GM18499 (cell line): ENCODE measurements around the gene DGAT2.

Experiments
- ATAC-seq: cut with Tn5 transposase; IDR thresholded peaks from one replicate; pipeline ENCODE4 v1.9.1; 2021; ENCODE audit warnings: moderate number of reproducible peaks; ENCODE audit not compliant: insufficient read depth, unreplicated experiment

DGAT2 gene

DNA sequence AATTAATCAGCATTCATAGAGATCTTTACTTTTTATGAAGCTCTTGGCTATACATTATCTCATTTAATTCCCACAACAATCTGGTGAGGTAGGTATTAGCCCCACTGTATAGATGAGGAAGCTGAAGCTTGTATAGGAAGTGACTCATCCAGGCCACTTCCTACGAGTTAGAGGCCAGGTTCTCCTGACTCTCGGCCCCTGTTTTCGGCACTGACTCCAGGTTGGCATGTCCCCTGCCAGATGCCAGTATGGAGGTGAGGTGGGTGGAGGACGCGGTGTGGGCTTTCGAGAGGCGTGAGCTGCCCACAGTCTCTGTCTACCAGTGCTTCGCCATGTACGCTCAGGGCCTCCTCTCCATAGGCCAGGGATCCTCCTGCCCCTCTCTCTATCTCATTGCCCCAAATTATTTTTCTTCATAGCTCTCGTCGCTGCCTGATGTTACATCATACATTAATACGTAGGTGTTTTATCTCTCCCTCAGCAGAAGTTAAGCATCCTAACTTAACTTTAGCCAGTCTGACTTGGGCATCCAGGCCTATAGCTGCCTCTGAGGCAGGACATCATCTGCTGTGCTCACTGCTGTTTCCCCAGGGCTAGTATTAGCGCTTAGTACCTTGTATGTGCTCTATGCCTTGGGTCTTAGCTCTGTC lies 9.0 kb downstream of the DGAT2 start:
- ATAC-seq = no peak

DNA sequence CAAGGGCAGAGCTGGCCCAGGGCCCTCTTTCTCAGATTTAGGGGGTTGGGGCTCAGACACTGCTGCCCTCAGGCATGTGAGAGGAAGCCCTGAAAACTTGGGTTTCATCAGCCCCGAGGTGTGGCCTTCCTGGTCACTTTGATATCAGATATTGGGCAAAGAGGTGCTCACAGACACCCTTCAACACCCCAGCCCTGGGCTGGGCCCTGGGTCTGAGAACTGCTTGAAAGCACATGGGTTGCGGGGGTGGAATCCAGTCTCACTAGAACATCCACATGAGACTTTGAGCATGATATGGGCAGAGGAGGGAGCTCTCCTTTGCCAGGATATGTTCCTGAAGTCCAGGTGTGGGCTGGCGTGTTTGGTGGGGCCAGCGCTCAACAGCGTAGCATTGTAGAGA lies 10.4 kb downstream of the DGAT2 start:
- no peak for ATAC-seq

DNA sequence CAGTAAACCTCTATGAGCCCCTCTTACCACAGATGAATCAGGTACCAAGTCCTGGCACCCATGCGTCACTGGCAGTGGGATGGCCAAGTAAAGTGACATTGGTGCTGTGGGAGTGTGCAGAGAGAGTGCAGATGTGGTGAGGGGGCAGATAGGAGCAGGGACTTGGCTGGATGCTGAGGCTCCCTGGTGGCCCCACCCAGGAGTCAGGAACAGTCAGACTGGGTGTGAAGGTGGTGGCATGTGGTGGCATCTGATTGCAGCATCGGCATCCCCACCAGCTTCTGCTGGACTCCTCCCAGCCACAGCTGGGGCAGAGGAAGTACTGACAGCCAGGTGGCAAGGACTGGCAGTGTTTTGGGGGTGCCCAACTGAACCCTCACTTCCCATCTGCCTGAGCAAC lies 11.4 kb downstream of the DGAT2 start:
- no peak for ATAC-seq

DNA sequence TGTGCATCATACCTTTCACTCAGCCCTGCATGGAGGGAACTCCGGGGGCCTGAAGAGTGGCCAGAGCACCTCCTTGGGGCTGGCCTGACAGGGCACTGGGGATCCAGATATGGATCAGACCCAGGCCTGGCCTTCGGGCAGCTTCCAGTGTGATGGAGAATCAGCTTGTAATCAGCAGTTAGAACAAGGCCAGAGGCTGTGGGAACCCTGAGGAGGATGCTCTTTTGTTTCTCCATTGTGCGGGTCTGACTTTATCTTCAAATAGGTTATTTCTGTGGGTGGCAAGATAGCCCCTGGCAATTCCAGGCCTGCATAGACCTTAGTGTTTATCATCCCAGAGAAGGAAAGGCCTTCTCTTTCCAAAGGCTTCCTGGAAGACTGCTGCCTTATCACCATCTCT lies 12.3 kb downstream of the DGAT2 start:
- ATAC-seq = no peak

DNA sequence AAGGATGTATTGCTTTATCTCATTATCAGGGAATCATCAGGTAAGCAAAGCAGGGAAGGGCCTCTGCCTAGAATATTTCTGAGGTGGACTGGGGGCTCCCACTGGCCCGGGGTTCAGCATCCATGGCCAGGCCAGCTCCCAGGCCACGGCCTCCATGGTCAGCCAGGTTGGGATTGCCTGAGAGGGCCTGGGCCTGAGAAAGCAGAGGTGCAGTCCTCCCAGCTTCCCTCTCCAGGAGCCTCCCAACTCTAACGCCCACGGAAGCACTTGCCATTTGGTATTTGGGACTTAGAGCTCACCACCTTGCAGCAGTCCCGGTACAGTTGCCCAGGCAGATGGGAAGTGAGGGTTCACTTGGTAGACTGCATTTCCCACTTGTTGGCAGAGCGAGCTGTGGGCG lies 12.7 kb downstream of the DGAT2 start:
- no peak for ATAC-seq

DNA sequence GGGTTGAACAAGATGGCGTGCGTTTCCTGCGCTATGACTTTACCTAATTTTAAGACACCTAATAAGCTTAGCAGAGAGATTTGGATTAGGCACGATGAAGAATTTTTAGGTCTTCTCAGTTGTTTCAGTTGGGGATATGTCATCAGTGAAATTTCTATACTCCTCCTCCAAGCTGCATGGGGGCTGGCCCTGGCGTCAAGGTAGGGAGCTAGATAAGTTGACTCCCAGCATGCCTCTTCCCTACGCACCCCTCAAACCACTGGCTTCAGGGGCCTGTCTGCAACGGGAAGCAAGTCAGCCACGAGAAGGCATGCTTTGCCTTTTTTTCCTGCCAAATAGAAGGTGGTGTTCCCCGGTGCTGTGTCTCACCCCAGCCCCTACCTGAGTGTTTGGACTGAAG lies 13.3 kb downstream of the DGAT2 start:
- no peak for ATAC-seq

DNA sequence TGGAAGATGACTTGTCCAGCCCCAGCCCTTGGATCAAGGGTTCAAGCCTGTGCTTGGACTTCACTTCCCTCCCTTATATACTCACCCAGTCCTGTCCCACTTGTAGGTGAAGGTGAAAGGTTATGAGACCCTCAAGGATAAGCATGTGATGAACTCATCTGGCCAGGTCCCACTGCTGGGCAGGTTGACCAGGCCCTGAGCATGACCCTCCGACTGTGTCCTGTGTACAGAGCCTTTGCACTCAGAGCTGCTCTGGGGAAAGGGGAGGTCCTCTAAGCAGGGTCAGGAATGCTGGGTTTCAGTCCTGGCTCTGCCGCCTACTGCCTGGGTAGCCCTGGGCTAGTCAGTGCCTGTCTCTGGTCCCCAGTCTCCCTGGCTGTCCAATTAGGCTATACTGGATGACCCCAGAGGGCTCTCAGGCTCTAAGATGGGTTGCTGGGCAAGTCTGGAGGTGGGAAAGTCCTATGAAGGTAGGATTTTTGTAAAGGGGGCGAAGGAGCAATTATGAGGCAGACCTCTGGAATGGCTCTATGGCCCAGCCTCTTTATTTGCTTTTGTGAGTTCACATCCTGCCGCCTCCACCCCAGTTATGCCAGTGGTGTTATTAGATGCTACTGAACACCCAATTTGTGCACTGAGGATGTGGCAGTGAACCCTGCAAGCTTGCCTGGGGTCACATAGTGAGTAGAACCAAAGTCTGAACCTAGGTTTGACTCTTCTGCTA lies 14.1 kb downstream of the DGAT2 start:
- ATAC-seq = no peak

DNA sequence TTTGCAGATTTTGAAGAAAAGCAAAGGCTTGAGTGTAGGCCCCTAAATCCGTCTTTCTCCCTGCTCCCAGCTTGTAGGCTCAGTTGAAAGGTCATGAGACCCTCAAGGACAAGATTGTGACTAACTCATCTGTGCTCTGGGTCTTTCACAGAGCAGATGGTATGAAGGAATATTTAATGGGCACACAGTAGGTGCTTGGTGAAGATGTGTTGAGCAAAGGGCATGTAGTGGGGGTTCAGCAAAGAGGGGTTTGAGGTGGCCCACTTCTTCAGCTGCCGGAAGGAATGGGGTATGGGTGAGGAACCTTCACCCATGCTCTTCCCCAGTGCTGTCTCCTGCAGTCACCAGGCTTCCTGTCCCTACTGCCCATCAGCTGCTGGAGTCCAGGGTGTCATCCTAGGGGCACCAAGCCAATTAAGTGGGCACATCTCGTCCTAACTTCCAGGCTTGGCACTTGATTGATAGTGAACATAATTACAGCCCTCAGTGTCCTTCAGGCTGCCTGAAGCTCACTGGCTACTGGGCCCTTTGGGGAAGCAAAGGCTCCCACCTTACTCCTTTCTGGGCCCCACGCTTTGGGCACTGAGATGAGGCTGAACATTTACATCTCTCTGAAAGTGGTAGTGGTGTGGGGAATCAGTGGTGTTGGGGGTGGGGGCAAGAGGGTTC lies 15.0 kb downstream of the DGAT2 start:
- ATAC-seq = no peak

DNA sequence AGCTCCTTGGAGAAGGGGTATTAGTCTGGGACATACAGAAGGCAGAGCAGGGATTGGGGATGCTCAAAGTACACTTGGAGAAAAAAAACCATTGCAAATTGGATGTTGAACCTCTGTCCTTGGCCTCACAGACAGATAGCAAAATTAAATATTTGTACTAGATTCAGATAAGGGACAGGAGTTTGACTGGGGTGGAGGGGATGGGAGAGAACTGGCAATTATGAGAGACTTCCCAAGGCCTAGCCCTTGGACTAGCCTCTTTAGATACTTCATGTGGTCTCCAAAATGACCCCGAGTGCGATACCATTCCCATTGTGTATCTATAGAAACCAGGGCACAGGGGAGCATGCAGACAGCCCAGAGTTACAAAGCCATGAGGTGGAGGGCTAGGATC lies 15.5 kb downstream of the DGAT2 start:
- ATAC-seq = no peak

DNA sequence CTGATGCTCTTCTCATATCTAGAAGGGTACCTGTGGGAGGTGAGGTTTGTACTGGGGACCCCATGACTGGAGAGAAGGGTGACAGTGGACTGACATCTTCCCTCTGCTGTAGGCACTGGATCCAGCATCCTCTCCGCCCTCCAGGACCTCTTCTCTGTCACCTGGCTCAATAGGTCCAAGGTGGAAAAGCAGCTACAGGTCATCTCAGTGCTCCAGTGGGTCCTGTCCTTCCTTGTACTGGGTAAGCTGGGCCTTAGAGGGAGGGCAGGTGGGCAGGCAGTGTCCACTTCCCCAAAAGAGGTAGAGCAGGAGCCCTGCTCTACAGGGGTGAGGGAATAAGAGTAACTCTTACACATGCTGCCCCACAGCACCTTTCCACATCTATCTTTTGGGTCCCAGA lies 15.9 kb downstream of the DGAT2 start:
- ATAC-seq = no peak

DNA sequence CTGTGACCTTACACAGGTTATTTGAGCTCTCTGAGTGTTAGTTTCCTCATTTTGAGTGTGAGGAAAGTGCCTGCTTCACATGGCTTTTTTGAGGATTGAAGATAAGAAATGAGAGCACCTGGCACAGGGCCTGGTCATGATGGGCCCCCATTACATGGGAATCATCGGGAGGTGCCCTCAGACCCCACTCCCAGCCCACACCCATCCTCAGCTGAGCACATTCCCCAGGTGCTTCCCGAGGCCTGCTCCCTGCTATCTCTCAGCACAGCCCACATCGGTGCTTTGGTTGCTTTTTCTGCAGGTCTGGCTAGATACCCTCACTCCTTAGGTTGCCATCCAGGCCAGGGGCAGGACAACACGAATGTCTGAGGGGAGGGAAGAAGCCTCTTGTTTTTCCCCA lies 16.6 kb downstream of the DGAT2 start:
- no peak for ATAC-seq

DNA sequence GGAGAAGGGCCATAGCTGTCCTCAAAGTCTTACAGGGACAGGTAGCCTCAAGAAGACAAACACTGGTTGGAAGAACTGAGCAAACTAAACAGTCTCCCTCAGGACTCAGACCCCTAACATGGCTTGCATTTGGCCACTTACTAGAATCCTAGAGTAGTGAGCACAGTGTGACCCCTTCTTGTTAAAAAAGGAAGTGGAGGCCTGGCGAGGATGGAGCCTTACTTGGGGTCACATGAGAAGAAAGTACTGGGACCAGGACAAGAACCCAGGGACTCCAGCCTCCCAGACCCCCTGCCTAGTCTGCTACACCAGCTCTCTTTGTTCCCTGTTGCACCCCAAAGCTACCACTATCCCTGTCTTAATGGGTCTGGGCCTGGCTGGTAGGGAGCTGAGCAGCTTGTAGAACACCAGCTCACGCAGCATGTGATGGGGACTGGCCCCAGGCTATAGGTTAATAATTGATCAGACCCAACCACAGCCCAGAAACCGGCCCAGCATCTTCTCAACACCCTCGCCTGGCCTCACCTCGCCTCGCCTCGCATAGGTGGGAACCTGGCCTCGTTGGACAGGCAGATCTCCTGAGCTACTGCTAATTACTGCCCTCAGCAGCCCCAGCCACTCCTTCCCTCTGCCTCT lies 17.6 kb downstream of the DGAT2 start:
- no peak for ATAC-seq

DNA sequence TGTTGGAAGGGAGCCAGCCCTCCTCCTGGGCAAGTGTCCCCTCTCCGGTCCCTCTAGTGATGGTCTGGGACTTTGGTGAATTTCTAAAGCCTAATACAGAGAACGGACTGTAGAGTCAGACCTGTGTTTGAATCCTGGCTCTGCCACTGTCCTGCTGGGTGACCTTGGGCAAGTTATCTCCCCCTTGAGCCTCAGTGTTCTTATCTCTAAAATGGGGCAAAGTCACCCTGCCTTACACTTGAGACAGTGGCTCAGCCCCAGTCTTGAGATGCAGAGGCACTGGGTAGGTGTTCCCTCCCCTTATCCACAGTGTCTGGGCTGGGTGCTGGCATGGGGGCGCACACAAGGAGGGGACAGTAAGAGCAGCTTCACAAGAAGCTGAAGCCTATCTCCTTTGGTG lies 20.9 kb downstream of the DGAT2 start:
- ATAC-seq = no peak

DNA sequence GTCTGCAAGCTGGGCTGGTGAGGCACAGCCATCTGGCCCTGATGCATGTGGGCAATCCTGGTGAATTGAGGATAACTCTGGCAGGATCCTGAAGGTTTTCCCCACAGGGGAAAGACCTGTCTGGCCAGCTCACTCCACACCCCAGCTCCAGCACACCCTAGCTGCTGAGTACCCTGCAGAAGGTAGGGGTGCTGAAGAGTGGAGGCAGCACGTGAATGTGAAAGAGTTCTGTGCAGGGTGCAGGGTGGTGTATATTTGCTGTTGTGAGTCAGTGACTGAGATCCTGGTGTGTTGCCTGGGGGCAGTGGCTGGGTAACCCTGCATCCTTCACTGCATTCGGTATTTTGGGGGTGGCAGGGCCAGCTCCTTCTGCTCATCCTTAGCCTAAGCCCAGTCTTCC lies 22.4 kb downstream of the DGAT2 start:
- no peak for ATAC-seq

DNA sequence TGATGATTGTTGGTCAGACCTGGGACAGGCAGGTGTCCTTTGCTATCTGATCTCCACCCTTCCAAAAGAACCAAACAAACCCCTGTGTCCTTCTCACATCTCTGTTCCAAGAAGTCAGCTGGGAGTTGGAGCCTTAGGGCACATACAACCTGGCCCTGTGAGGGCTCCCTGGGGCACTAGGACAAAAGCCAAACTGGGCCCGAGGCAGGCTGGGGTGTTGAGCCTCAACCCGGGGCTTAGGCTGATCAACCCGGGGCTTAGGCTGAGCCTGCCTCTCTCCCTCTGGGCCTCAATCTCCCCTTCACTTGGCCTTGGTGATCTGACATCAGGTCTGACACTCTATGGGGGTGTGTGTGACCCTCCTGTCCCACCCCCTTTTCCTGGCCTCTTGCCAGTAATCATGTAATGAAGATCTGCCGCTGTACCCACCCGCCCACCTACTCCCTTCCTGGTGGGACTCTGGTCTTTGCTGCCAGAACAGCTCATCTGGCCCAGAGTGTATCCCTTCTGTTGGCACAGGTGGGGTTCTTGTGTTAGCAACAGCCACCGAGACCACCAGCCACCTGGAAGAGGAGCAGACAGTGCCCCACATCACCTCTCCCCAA lies 23.7 kb downstream of the DGAT2 start:
- no peak for ATAC-seq

DNA sequence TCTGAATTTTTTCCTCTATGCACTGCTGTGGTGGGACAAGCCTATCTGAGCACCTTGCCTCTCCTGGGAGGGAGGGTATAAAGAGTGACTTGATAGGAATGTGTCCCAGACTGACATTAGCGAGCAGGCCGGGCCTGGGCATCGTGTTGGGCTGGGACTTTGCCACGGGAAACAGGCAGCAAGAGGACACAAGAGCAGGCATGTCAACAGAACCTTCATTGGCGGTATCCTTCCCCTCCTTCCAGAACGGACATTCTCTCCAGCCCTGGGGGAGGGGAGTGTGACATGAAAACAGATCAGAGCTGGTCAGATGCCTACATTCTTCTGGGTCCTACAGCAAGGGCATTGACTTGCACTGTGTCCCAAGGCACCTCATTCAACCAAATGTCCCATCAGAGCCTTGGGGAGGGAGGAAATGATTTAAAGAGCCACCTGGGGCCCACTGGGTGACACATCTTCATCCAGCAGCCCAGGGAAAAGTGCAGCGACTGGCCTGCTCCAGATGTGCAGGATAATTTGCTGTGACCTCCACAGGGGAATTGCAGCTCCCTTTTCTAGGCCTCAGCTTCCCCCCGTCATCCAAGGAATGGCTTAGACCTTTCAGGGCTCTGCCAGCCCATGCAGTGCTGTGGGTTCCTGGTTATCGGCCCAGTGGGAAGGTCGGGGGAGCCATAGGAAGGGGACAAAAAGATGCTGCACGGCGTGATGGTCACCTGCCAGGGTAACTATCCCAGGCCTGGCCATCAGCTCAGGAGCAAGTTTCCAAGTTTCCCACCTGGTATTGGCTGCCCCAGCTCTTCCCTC lies 24.6 kb downstream of the DGAT2 start:
- ATAC-seq = no peak

DNA sequence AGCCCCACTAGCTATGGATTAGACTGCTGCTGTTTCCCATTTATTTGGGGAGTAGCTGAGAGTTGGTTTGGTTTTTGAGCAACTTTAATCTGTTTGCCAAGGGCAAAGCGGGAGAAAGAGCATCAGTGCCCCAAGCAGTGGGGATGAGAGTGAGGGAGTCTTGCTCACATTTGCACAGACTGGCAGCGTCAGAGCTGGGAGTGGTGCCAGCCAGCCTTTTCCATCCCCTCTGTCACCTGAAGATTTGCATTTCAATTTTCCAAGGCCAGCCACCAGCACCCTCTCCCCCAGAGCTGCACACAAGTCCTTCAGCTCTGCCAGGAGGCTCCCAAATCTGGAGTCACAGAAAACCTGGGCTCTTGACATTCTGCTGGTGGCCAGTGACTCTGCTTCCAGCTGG lies 25.4 kb downstream of the DGAT2 start:
- no peak for ATAC-seq

DNA sequence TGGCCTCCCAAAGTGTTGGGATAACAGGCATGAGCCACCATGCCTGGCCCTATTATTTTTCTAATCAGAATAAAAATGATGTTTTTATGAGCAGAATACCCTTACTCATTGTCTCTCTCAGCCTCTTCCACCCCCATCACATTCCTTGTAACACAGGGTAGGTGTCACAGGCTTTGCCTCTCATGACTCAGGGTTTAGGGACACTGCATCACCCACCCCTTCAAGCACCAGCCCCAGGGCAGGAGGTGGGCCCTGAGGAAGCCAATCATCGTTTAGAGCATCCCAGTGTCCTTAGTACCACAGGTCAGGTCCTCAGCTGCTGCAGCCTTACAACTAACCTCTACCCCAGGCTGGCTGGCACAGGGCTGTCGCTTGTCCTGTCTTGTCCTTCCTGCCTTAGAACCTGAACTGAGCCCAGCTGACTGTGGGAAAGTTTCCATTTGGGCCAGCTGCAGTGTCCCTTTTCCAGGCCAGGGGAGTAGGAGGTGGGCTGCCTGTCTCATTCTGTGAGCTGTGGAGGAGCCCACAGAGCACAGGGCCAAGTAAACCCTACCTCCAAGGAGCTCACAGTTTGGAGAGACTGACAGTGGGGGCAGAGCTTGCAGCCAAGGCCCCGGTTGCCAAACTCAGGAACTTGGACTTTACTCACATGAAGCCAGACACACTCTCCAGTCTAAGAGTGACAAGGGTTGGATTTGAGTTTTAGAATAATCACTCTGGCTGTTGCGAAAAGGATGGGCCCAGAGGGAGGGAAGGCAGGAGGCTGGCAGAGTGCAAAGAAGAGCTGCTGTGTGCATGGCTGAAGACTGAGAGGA lies 26.9 kb downstream of the DGAT2 start:
- ATAC-seq = no peak

DNA sequence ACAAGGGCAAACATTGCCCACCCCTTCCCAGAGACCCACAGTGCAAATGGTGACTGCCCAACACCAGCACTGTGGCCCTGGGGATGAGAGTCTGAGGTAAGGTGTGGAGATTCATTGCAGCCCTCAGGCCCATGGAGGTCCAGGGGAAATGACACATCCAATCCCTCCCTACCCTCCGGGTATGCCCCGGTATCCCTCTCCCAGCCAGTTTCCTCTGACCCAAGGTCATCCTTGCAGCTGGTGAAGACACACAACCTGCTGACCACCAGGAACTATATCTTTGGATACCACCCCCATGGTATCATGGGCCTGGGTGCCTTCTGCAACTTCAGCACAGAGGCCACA lies 27.5 kb downstream of the DGAT2 start:
- no peak for ATAC-seq
